Activated CD4-positive, alpha-beta T cell treated with anti-CD3 and anti-CD28 coated beads, Interleukin-2, amount 50 U/mL, for 1 hour (primary cell): Measurements from ENCODE around the gene GRM1.

Experiments used
- DNase-seq: peaks from one replicate; pipeline ENCODE4 v3.0.0-alpha.2; 2020

The GRM1 gene

GRCh38 chr6:146281651-146282362 lies 252.9 kb downstream of the GRM1 start:
- DNase-seq = no peak

GRCh38 chr6:146282837-146283236 lies 254.0 kb downstream of the GRM1 start:
- DNase-seq = no peak

GRCh38 chr6:146284311-146284710 lies 255.4 kb downstream of the GRM1 start:
- no peak for DNase-seq

GRCh38 chr6:146286961-146287360 lies 258.1 kb downstream of the GRM1 start:
- no peak for DNase-seq

- DNase-seq = no peak
These were observed 259.0 kb downstream of the GRM1 start for GRCh38 chr6:146287691-146288369.

GRCh38 chr6:146289816-146290588 lies 261.1 kb downstream of the GRM1 start:
- no peak for DNase-seq

- DNase-seq = no peak
These were observed 261.7 kb downstream of the GRM1 start for GRCh38 chr6:146290589-146290901.

GRCh38 chr6:146292506-146292905 lies 263.6 kb downstream of the GRM1 start:
- no peak for DNase-seq

GRCh38 chr6:146295695-146296094 lies 266.8 kb downstream of the GRM1 start:
- no peak for DNase-seq

GRCh38 chr6:146297815-146298214 lies 269.0 kb downstream of the GRM1 start:
- DNase-seq = no peak

GRCh38 chr6:146300521-146300920 lies 271.7 kb downstream of the GRM1 start:
- no peak for DNase-seq

GRCh38 chr6:146301764-146302163 lies 272.9 kb downstream of the GRM1 start:
- DNase-seq = no peak

GRCh38 chr6:146302994-146303393 lies 274.1 kb downstream of the GRM1 start:
- no peak for DNase-seq

GRCh38 chr6:146304181-146304580 lies 275.3 kb downstream of the GRM1 start:
- no peak for DNase-seq

GRCh38 chr6:146305092-146305491 lies 276.2 kb downstream of the GRM1 start:
- no peak for DNase-seq

- no peak for DNase-seq
These were observed 277.1 kb downstream of the GRM1 start for GRCh38 chr6:146305951-146306350.

- no peak for DNase-seq
These were observed 281.8 kb downstream of the GRM1 start for GRCh38 chr6:146310628-146311027.

- DNase-seq = no peak
These were observed 282.2 kb downstream of the GRM1 start for GRCh38 chr6:146311079-146311478.

- no peak for DNase-seq
These were observed 283.7 kb downstream of the GRM1 start for GRCh38 chr6:146312608-146313007.

- no peak for DNase-seq
These were observed 286.7 kb downstream of the GRM1 start for GRCh38 chr6:146315381-146316174.

- no peak for DNase-seq
These were observed 287.3 kb downstream of the GRM1 start for GRCh38 chr6:146316175-146316495.

- no peak for DNase-seq
These were observed 302.2 kb downstream of the GRM1 start for GRCh38 chr6:146331013-146331412.

GRCh38 chr6:146335336-146335735 lies 306.5 kb downstream of the GRM1 start:
- DNase-seq = no peak
